SKM-1 (cell line): ENCODE results near the gene LMNA.
"Not testable (repeated sequence)": the region's sequence is repeated elsewhere in the genome, so short reads cannot be mapped to it uniquely, and the experiment has no call there.

Experiments used
- DNase-seq: peaks from one replicate; lab custom pipeline; 2025; ENCODE audit not compliant: unreplicated experiment; lab: John Stamatoyannopoulos, UW

Gene LMNA

DNA sequence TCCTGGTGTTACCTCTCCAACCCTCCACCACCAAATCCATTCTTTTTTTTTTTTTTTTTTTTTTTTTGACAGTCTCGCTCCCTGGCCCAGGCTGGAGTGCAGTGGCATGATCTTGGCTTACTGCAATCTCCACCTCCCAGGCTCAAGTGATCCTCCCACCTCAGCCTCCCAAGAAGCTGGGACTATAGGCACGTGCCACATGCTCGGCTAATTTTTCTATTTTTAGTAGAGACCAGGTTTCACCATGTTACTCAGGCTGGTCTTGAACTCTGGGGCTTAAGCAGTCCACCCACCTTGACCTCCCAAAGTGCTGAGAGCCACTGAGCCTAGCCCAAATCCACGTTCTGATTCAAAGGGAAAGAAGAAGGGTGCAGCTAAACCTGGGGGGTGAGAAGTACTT lies 6.5 kb downstream of the LMNA start:
- DNase-seq, result not testable (repeated sequence)

- no peak for DNase-seq
Observed at GRCh38 chr1:156121457-156121856, 6.9 kb downstream of the LMNA start.

- DNase-seq, result no peak
Observed at GRCh38 chr1:156122086-156122485, 7.6 kb downstream of the LMNA start.

DNA sequence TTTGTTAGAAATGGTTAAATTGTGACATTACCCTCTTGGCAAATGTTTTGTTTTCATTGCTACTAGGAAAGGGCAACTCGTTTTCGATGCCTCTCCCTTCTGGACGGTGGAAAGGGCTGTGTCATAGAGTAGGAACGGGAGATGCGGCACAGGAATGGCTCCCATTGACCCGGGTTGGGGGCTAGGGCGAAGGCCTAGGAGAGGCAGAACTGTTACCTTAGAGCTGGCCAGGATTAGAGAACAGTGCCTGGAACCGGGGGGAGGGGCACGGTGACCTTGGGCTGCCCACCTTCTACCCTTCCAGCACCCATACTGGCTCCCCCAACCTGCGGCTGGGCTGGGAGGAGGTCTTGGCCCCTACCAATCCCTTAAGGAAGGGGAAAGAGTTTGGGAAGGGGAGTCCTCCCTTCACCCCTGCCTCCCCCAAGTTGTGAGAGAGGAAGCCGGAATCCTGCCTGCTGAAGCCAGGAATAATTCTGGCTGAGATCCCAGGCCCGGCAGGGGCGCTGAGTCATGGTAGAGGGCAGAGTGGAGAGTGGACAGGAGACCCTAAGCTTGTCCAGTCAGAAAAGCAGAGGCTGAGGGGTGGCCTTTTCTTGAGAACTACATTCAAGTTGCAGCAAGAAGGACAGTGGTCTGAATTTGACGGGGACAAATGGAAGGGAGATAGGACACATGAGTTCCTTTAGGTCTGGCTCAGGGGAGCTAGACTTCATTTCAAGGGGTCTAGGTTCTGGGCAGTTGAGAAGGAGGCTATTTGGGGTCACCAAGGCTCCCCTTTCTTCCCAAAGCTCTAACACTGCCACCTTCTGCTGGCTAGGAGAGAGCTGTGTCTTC lies 8.2 kb downstream of the LMNA start:
- DNase-seq, result no peak

DNA sequence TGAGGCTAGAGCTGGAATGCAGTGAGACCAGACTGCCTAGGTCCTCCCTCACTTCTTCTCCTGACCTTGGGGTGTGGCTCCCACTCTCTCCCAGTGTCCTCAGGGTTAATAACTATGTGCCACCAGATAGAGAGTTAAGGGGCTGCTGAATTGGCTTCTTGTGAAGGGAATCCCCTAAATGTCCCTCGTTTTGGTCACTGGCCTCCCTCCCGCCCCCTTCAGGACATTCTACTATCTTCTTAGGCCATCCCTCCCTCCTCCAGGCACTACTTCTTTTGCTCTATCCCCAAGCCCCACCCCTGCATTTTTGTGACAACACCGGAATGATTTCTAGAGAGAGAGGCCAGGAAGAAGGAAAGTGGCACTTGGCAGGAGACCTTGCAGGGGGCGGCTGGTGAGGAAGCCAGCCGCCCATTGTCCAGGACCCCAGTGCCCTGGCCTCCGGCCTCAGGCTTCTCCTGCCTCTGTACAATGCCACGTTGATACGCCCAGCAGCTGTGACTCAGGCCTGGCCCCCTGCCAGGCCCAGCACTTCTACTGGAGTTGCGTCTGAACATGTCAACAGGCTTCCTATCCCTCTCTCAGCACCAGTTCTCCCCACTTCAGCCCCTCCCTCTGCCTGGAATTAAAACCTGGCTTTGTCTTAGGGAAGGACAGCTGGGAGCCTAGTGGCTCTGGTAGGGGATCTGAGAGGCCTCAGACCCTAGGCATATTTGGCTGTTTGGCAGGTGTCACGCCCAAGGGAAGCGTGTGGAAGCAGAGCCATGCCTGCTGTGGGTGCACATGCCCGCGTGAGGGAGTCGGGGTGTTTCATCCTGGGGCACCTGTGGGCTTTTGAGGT lies 9.1 kb downstream of the LMNA start:
- DNase-seq, result peak; percentile 84

DNA sequence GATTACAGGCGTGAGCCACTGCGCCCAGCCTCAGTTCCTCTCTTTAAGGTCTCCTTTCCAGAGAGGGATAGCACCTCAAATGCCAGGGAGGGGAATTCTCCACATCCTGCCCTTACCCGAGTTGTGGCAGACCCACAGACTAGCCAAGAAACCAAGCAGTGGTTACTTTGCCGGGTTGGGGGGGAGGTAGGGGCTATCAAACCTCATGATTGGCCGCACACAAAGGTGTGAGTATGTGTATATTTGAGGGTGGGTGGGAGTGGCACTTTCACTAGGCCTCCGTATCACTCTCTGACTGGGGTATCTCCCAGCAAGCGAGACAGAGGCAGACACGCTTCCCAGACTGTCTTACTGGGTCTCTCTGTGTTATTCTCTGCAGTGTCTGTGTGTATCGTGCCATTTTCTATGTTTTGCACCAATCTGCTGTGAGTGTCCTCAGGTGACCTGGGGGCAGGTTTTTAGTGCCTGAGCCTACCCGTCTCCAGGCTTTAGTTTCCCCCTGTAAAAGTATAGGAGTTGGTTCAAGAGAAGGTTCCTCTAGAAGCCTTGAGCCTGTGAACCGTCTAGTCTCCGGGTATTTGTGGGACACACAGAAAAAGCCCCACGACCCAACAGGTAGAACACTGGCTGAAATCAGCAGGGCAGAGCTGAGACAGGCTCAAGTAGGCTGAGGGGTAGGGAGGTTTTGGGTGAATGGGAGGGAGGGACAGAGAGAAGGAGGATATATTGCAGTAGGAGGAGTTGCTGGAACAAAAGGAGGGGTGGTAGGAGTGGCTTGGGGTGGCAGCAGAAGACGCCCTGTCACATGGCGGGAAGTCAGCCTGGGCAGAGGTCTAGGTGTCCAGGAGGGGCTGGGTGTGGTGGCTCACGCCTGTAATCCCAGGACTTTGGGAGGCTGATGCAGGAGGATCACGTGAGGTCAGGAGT lies 10.3 kb downstream of the LMNA start:
- no peak for DNase-seq

- DNase-seq, result not testable (repeated sequence)
Observed at GRCh38 chr1:156125544-156125943, 11.0 kb downstream of the LMNA start.

DNA sequence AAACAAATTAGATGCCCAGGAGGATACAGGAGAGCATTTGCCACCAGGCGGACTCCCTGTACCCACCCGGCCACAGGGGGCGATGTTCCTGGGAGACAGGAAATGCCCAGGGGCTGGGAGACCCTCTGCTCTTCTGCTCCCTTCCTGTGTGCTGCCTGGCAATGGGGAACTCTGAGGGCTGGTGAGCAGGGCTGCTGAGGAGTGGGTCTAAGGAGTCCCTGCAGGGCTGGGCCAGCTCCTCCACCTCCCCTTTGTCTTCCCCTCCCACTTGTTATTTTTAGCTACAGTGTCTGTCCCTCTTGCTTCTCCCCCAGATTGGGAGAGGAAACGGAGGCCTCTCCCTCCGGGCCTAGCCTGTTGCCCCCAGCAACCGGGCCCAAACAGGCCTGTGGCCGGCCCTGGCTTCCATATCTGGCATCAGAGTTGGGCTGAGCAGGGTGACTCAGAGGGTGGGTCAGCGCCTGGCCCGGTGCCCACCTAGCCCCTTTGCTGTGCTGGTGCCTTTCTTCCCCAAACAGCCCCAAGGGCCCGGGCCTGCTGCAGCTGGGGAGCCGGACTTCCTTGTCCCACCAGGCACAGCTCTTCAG lies 11.6 kb downstream of the LMNA start:
- DNase-seq, result peak; percentile 92

GRCh38 chr1:156126630-156127534 lies 12.4 kb downstream of the LMNA start:
- peak; percentile 96 for DNase-seq

DNA sequence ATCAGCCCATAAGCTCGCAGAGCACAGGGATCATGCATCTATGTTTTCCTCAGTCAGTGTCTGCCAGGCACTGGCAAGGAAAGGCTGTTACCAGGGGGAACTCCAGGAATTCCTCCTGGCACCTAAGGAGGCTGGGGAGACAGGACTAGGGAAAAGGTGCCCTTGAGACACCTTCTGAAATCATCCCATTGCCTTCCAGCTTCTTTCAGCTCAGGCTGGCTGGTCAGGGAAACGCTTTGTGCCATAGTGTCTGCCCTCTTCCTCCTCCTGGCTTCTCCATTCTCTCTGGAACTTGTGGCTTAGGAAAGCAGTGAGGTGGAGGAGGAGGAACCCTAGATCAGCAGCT lies 13.8 kb downstream of the LMNA start:
- DNase-seq, result no peak

DNA sequence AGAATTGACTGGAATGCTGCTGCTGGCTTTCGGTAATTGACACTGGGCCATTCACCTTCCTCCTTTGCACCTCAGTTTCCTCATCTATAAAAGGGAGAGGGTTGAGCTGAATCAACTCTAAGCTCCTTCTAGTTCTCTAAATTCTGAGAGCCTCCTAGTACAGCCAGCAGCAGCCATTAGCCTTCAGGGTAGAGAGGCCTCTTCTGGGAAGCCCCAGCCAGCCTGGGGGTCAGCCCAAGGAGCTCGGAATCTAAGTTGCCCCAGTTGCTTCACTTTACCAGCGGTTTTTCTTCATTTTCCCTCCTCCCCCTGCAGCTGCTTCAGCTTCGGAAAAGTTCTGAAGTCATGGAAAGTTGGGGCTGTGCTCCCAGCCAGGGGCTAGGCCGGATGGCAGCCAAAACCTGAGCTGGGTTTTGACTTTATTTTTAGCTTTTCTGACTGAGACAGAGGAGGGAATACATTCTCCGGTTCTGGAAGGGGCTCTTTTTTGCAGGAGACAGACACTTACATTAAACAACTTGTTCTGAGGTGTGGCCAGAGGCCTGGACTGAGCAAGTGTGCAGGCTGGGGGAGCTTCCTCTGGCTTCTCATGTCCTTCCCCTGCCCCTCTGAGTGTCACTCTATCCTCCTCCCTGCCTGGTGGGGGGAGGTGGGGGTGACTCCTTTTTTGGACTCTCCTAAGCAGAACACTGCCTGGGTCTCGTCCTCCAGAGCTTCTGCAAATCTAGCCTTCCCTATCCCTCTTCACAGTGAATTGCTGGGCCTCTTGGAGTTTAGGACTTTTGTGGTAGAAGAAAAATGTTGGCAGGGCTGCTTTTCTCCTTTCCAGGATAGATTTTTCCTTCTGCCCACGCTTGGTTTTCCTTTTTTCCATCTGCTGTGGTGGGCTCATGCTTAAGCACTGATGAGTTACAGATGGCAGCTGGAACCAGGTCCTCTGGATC lies 14.4 kb downstream of the LMNA start:
- DNase-seq, result peak; percentile 64

DNA sequence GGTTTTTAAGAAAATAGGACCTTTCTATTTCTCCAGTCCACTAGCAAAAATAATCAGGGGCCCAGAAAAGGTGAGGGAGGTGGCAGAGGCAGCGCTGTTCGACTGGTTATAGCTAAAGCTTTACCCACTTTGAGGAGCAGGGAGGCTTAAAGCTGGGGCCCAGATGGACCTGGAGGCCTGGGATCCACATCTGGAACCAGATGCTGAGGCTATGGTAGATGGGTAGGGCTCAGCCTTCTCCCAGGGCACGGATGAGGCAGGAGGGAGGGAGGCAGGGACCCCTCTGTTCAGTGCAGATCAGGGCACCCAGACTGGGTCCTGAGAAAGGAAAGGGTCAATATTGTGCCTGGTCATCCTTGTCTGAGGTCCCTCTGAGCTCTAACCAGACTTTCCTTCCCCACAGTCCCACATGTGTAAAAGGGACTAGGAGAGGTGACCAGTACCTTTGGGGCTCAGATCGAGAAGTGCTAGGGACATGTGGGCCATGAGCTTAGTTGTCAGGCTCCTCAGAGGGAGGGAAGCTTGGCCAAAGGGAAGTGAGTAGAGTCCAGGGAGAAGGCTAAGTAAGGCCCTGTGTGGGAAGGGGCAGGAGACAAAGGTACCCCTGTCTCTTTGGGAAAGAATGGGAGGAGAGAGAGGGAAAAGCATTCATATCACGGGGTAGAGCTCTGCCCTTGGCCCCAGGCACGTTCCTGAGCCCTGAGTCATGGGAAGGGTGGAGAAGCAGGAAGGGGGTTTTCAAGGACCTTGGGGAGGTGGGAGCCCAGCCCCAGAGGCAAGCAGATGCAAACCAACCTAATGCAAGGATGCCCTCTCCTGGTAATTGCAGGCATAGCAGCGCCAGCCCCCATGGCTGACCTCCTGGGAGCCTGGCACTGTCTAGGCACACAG lies 15.4 kb downstream of the LMNA start:
- peak; percentile 53 for DNase-seq

DNA sequence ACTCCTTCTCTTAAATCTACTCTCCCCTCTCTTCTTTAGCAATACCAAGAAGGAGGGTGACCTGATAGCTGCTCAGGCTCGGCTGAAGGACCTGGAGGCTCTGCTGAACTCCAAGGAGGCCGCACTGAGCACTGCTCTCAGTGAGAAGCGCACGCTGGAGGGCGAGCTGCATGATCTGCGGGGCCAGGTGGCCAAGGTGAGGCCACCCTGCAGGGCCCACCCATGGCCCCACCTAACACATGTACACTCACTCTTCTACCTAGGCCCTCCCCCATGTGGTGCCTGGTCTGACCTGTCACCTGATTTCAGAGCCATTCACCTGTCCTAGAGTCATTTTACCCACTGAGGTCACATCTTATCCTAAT lies 16.0 kb downstream of the LMNA start:
- DNase-seq, result no peak

DNA sequence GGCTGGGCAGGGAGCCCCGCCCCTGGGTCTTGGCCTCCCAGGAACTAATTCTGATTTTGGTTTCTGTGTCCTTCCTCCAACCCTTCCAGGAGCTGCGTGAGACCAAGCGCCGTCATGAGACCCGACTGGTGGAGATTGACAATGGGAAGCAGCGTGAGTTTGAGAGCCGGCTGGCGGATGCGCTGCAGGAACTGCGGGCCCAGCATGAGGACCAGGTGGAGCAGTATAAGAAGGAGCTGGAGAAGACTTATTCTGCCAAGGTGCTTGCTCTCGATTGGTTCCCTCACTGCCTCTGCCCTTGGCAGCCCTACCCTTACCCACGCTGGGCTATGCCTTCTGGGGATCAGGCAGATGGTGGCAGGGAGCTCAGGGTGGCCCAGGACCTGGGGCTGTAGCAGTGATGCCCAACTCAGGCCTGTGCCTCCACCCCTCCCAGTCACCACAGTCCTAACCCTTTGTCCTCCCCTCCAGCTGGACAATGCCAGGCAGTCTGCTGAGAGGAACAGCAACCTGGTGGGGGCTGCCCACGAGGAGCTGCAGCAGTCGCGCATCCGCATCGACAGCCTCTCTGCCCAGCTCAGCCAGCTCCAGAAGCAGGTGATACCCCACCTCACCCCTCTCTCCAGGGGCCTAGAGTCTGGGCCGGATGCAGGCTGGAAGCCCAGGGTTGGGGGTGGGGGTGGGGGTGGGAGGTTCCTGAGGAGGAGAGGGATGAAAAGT lies 20.4 kb downstream of the LMNA start:
- DNase-seq, result no peak

DNA sequence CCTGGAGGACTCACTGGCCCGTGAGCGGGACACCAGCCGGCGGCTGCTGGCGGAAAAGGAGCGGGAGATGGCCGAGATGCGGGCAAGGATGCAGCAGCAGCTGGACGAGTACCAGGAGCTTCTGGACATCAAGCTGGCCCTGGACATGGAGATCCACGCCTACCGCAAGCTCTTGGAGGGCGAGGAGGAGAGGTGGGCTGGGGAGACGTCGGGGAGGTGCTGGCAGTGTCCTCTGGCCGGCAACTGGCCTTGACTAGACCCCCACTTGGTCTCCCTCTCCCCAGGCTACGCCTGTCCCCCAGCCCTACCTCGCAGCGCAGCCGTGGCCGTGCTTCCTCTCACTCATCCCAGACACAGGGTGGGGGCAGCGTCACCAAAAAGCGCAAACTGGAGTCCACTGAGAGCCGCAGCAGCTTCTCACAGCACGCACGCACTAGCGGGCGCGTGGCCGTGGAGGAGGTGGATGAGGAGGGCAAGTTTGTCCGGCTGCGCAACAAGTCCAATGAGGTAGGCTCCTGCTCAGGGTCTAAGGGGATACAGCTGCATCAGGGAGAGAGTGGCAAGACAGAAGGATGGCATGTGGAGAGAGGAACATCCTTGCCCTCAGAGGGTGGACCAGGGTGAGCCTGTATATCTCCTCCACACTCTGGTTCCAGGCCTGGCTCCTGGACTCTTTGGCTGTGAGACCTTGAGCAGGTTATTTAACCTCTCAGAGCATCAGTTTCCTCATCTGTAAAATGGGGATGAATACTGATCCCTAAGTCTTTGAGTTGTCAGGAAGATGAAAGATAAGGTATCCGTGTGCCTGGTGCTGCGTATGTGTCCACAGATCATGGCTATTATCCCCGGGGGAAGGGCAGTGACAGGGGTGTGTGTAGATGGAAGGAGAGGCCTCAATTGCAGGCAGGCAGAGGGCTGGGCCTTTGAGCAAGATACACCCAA lies 21.7 kb downstream of the LMNA start:
- DNase-seq, result no peak

DNA sequence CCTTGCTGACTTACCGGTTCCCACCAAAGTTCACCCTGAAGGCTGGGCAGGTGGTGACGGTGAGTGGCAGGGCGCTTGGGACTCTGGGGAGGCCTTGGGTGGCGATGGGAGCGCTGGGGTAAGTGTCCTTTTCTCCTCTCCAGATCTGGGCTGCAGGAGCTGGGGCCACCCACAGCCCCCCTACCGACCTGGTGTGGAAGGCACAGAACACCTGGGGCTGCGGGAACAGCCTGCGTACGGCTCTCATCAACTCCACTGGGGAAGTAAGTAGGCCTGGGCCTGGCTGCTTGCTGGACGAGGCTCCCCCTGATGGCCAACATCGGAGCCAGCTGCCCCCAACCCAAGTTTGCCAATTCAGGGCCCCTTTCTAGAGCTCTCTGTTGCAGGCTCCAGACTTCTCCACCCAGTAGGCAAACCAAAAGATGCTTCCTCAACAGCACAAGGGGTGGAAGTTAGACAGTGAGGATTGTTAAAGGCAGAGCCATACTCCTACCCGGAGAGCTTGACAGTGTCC lies 22.5 kb downstream of the LMNA start:
- no peak for DNase-seq
